Caco-2 (cell line): ENCODE data around the gene NKAIN4. TPM values are rescaled to one million over a fixed set of nuclear protein-coding genes. Genes with fewer than 3 reads are reported as not detected.

ENCODE experiments used
- BruUV-seq: library from RNA; stranded (reverse); fragments of 400-500 nt; replicated peaks from 2 replicates; lab custom pipeline; 2021; lab: Mats Ljungman, UMichigan
- CTCF ChIA-PET: fragments of 300-600 bp; sonication (Branson Sonifier 250); formaldehyde crosslinking; loops from one replicate; lab custom pipeline; 2022; ENCODE audit warnings: antibody characterized with exemption; lab: Charles Lee
- POLR2A ChIA-PET: fragments of 300-600 bp; sonication (Branson Sonifier 250); formaldehyde crosslinking; loops from one replicate; lab custom pipeline; 2022; ENCODE audit warnings: antibody characterized with exemption; lab: Charles Lee
- DNase-seq, 2 experiments: peaks; one replicate each; pipeline versions ENCODE4 v3.0.0 to v3.0.0-alpha.2; 2020 to 2022
- H3K27me3 ChIP-seq: replicated peaks from 2 replicates; pipeline ENCODE4 v1.6.0; 2011; ENCODE audit warnings: low read length; ENCODE audit not compliant: control insufficient read depth, insufficient read depth
- H3K36me3 ChIP-seq: 2 replicates; pipeline ENCODE4 v1.5.1; 2011; ENCODE audit warnings: low read length; ENCODE audit not compliant: control insufficient read depth, insufficient read depth
- H3K4me1 ChIP-seq: fragments of 250-450 bp; sonication (Bioruptor Pico); 2 replicates; pipeline ENCODE4 v1.5.1; 2020; ENCODE audit warnings: mild to moderate bottlenecking
- H3K4me3 ChIP-seq: 2 replicates; pipeline ENCODE4 v1.5.1; 2011; ENCODE audit warnings: low read depth, mild to moderate bottlenecking, control low read depth, low read length
- H3K9me3 ChIP-seq: fragments of 250-450 bp; sonication (Bioruptor Pico); 2 replicates; pipeline ENCODE4 v1.5.1; 2020; ENCODE audit warnings: mild to moderate bottlenecking, moderate library complexity
- H3K27ac Mint-ChIP-seq: one replicate; pipeline ENCODE4 v1.8.0; 2022; ENCODE audit warnings: mixed read lengths; ENCODE audit not compliant: unreplicated experiment
- H3K27me3 Mint-ChIP-seq: one replicate; pipeline ENCODE4 v1.8.0; 2022; ENCODE audit warnings: mixed read lengths; ENCODE audit not compliant: insufficient read depth, unreplicated experiment
- H3K36me3 Mint-ChIP-seq: one replicate; pipeline ENCODE4 v1.8.0; 2022; ENCODE audit warnings: mild to moderate bottlenecking, mixed read lengths; ENCODE audit not compliant: insufficient read depth, unreplicated experiment
- H3K4me1 Mint-ChIP-seq: one replicate; pipeline ENCODE4 v1.8.0; 2022; ENCODE audit warnings: low read depth, mixed read lengths; ENCODE audit not compliant: unreplicated experiment
- H3K4me3 Mint-ChIP-seq: one replicate; pipeline ENCODE4 v1.8.0; 2022; ENCODE audit warnings: mild to moderate bottlenecking, moderate library complexity, mixed read lengths; ENCODE audit not compliant: unreplicated experiment
- H3K9me3 Mint-ChIP-seq: one replicate; pipeline ENCODE4 v1.8.0; 2022; ENCODE audit warnings: mixed read lengths; ENCODE audit not compliant: unreplicated experiment
- CTCF ChIP-seq, 2 experiments: fragments of 200-600 bp in 1 of 2; IDR thresholded peaks; 1 replicate in 1 of 2; 2 replicates in 1 of 2; pipeline versions ENCODE4 v1.5.1 to v1.8.0; 2011 to 2022; ENCODE audit warnings: antibody characterized with exemption in 1 of 2, control low read depth in 1 of 2, inconsistent platforms in 1 of 2, low read depth in 1 of 2, low read length in 1 of 2, mild to moderate bottlenecking in 1 of 2, moderate library complexity in 1 of 2; ENCODE audit not compliant: insufficient read depth in 1 of 2, severe bottlenecking in 1 of 2, unreplicated experiment in 1 of 2
- intact Hi-C: fragments of 100-400 bp; cut with micrococcal nuclease; formaldehyde crosslinking; loops from one replicate; pipeline ENCODE4 v1.10.0; 2022; ENCODE audit not compliant: unreplicated experiment
- total RNA-seq: library from RNA; stranded (reverse); gene quantifications from 2 replicates; pipeline ENCODE4 v1.2.3, GENCODE V29; 2022

Gene NKAIN4
- total RNA-seq, 1 experiment from 2014 or later, result 2.7 TPM

DNA sequence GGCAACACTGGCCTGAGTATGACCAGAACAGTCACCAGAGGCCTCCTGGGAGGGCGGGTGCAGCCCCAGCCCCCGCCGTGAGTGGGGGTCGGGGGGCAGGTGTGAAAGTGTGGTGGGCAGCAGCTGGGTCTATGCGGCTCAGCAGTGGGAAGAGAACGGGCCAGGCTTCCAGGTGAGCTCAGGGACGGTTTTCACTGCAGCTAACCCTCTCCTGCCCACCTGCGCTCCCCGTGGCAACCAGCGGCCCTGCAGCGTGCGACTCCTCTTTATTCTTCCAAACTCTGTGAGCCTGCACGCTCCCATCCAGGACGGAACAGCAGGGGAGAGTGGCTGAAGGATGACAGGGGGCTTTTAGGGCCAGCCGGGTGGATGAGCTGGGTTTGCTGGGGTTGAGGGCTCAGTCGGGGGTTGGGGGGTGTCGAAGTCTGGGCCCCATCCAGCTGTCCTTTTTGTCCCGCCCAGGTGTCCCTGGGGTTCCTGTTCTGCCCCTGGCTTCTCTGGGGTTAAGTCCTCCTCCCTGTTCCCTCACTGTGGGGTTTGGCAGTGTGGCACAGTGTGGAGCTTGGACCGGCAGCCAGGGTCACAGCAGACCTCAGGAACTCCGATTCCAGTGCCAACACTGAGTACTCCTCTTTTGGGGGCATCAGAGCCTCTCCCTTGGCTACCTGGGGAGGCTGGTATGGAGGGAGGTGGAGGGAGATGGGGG lies 19.4 kb downstream of the NKAIN4 start:
- peak; percentile 87 to 89 for DNase-seq
- Mint-ChIP-seq H3K4me3 (peak overlapping the region; percentile 34), H3K27ac (no peak overlapping the region), H3K4me1 (peaks cover 24% of the 10 kb centered on the region), H3K9me3 (no peaks in the 10 kb centered on the region), H3K36me3 (no peaks in the 10 kb centered on the region), H3K27me3 (no peaks in the 10 kb centered on the region)
- no TSS peak for BruUV-seq
- Histone ChIP-seq H3K27me3 (no peaks in the 10 kb centered on the region), H3K36me3 (no peaks in the 10 kb centered on the region), H3K4me1 (peaks cover 53% of the 10 kb centered on the region), H3K4me3 (no peak overlapping the region), H3K9me3 (no peaks in the 10 kb centered on the region)
- intact Hi-C loops, result no loop called here
- ChIA-PET CTCF (interaction anchor here (0.6 to 5.6 kb wide), 25 partner anchors 11 to 752 kb away, joined by 3 to 122 read pairs (median 4); partner anchors contain the start of gene ARFGAP1), POLR2A (interaction anchor here (1.3 kb wide), 1 partner anchor 38 kb away, joined by 3 read pairs; the partner anchor contains the start of gene ARFGAP1)
- TF ChIP-seq CTCF (IDR thresholded peaks at IDR 0.05; ENCODE audit: insufficient read depth in 1 of 2, low read depth in 1 of 2, low read length in 1 of 2, severe bottlenecking in 1 of 2, unreplicated experiment in 1 of 2), result peak; percentile 89 to 96

GRCh38 chr20:63233924-63234323 lies 20.3 kb downstream of the NKAIN4 start:
- Histone ChIP-seq H3K4me1 (peaks cover 60% of the 10 kb centered on the region), H3K4me3 (no peak overlapping the region), H3K36me3 (no peaks in the 10 kb centered on the region), H3K9me3 (no peaks in the 10 kb centered on the region), H3K27me3 (no peaks in the 10 kb centered on the region)
- Mint-ChIP-seq H3K36me3 (no peaks in the 10 kb centered on the region), H3K4me1 (peaks cover 24% of the 10 kb centered on the region), H3K9me3 (no peaks in the 10 kb centered on the region), H3K27ac (no peak overlapping the region), H3K27me3 (no peaks in the 10 kb centered on the region), H3K4me3 (no peak overlapping the region)
- POLR2A ChIA-PET, result no interaction called here
- no peak for TF ChIP-seq CTCF (IDR thresholded peaks at IDR 0.05; ENCODE audit: insufficient read depth in 1 of 2, low read depth in 1 of 2, low read length in 1 of 2, severe bottlenecking in 1 of 2, unreplicated experiment in 1 of 2)
- no TSS peak for BruUV-seq
- CTCF ChIA-PET, result interaction anchor here (0.9 to 5.6 kb wide), 8 partner anchors 10 to 141 kb away, joined by 3 to 122 read pairs (median 4); no protein-coding TSS in a partner anchor
- no peak for DNase-seq
- intact Hi-C loops, result no loop called here

- Histone ChIP-seq H3K27me3 (no peaks in the 10 kb centered on the region), H3K9me3 (no peaks in the 10 kb centered on the region), H3K36me3 (no peaks in the 10 kb centered on the region), H3K4me1 (peaks cover 60% of the 10 kb centered on the region), H3K4me3 (no peak overlapping the region)
- Mint-ChIP-seq H3K4me3 (no peak overlapping the region), H3K27me3 (no peaks in the 10 kb centered on the region), H3K27ac (peak overlapping the region; percentile 54), H3K36me3 (no peaks in the 10 kb centered on the region), H3K4me1 (peaks cover 24% of the 10 kb centered on the region), H3K9me3 (no peaks in the 10 kb centered on the region)
- CTCF ChIA-PET, result interaction anchor here (0.9 to 5.6 kb wide), 3 partner anchors 9 to 148 kb away, joined by 3 to 122 read pairs (median 3); no protein-coding TSS in a partner anchor
- no peak for DNase-seq
- intact Hi-C loops, result no loop called here
- no peak for TF ChIP-seq CTCF (IDR thresholded peaks at IDR 0.05; ENCODE audit: insufficient read depth in 1 of 2, low read depth in 1 of 2, low read length in 1 of 2, severe bottlenecking in 1 of 2, unreplicated experiment in 1 of 2)
- no TSS peak for BruUV-seq
- POLR2A ChIA-PET, result no interaction called here
These were observed 21.3 kb downstream of the NKAIN4 start for GRCh38 chr20:63233061-63233344.
